Loucy (cell line): ENCODE data around the gene LPP.

Experiments
- H2AFZ ChIP-seq: fragments of 200-600 bp; sonication (generic); 2 replicates; pipeline ENCODE4 v1.6.0; 2016; ENCODE audit warnings: antibody characterized with exemption, mild to moderate bottlenecking, low read length, moderate library complexity
- H3F3A ChIP-seq: fragments of 200-600 bp; 2 replicates; pipeline ENCODE4 v1.6.0; 2016; ENCODE audit warnings: antibody characterized with exemption, low read depth, mild to moderate bottlenecking
- H3K27me3 ChIP-seq: fragments of 200-600 bp; sonication (generic); 2 replicates; pipeline ENCODE4 v1.6.1; 2014; ENCODE audit warnings: low read length, mild to moderate bottlenecking; ENCODE audit not compliant: insufficient read depth, poor library complexity, severe bottlenecking
- H3K36me3 ChIP-seq: fragments of 200-600 bp; sonication (generic); 2 replicates; pipeline ENCODE4 v1.6.1; 2016; ENCODE audit warnings: low read length; ENCODE audit not compliant: insufficient read depth
- H3K4me1 ChIP-seq: fragments of 200-600 bp; sonication (generic); 2 replicates; pipeline ENCODE4 v1.5.1; 2014; ENCODE audit warnings: low read length, mild to moderate bottlenecking; ENCODE audit not compliant: insufficient read depth, poor library complexity, severe bottlenecking
- H3K4me2 ChIP-seq: fragments of 200-600 bp; sonication (generic); 2 replicates; pipeline ENCODE4 v1.6.0; 2014; ENCODE audit warnings: antibody characterized with exemption, low read length, low read depth, mild to moderate bottlenecking; ENCODE audit not compliant: poor library complexity, severe bottlenecking
- H3K4me3 ChIP-seq: fragments of 200-600 bp; sonication (generic); 2 replicates; pipeline ENCODE4 v1.5.1; 2014; ENCODE audit warnings: low read length, mild to moderate bottlenecking, mixed read lengths; ENCODE audit not compliant: poor library complexity, severe bottlenecking
- H3K79me2 ChIP-seq: fragments of 200-600 bp; sonication (generic); 2 replicates; pipeline ENCODE4 v1.6.1; 2014; ENCODE audit warnings: low read length; ENCODE audit not compliant: insufficient read depth
- H3K9ac ChIP-seq: fragments of 200-600 bp; sonication (generic); 2 replicates; pipeline ENCODE4 v1.6.0; 2014; ENCODE audit warnings: mild to moderate bottlenecking, low read depth, low read length, moderate library complexity; ENCODE audit not compliant: poor library complexity, severe bottlenecking
- H3K9me2 ChIP-seq: fragments of 200-600 bp; sonication (generic); replicated peaks from 2 replicates; pipeline ENCODE4 v1.6.1; 2016; ENCODE audit warnings: low read depth, low read length, mixed read lengths
- H3K9me3 ChIP-seq: fragments of 200-600 bp; sonication (generic); 2 replicates; pipeline ENCODE4 v1.6.1; 2014; ENCODE audit warnings: mild to moderate bottlenecking, antibody characterized with exemption, low read length, low read depth; ENCODE audit not compliant: insufficient read depth
- H4K20me1 ChIP-seq: fragments of 200-600 bp; sonication (generic); 2 replicates; pipeline ENCODE4 v1.6.0; 2014; ENCODE audit warnings: antibody characterized with exemption, low read length, mild to moderate bottlenecking; ENCODE audit not compliant: insufficient read depth, poor library complexity, severe bottlenecking
- EZH2phosphoT487 ChIP-seq: fragments of 200-600 bp; IDR thresholded peaks from 2 replicates; pipeline ENCODE4 v1.6.1; 2018; ENCODE audit warnings: antibody characterized with exemption, mild to moderate bottlenecking, moderate library complexity, borderline replicate concordance
- TF ChIP-seq, protein P1 (sequence below): fragments of 200-600 bp; sonication (generic); conservative IDR thresholded peaks from 2 replicates; pipeline ENCODE4 v1.5.1; 2014; ENCODE audit warnings: mild to moderate bottlenecking, antibody characterized with exemption, low read length

LPP gene

GRCh38 chr3:188842639-188843038, 688.7 kb downstream of the LPP start:
- Histone ChIP-seq H3K9me2 (no peaks in the 10 kb centered on the region), H3K27me3 (no peaks in the 10 kb centered on the region), H3K4me3 (no peak overlapping the region), H3K4me1 (no peaks in the 10 kb centered on the region), H3F3A (no peaks in the 10 kb centered on the region), H3K9ac (no peak overlapping the region), H3K36me3 (no peaks in the 10 kb centered on the region), H3K4me2 (no peak overlapping the region), H3K9me3 (no peaks in the 10 kb centered on the region), H4K20me1 (no peaks in the 10 kb centered on the region), H2AFZ (no peak overlapping the region), H3K79me2 (no peaks in the 10 kb centered on the region)
- TF ChIP-seq EZH2phosphoT487, result no peak
- TF ChIP-seq, protein P1, sequence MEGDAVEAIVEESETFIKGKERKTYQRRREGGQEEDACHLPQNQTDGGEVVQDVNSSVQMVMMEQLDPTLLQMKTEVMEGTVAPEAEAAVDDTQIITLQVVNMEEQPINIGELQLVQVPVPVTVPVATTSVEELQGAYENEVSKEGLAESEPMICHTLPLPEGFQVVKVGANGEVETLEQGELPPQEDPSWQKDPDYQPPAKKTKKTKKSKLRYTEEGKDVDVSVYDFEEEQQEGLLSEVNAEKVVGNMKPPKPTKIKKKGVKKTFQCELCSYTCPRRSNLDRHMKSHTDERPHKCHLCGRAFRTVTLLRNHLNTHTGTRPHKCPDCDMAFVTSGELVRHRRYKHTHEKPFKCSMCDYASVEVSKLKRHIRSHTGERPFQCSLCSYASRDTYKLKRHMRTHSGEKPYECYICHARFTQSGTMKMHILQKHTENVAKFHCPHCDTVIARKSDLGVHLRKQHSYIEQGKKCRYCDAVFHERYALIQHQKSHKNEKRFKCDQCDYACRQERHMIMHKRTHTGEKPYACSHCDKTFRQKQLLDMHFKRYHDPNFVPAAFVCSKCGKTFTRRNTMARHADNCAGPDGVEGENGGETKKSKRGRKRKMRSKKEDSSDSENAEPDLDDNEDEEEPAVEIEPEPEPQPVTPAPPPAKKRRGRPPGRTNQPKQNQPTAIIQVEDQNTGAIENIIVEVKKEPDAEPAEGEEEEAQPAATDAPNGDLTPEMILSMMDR, result no peak

- H3K4me2 ChIP-seq, result no peak overlapping the region
- no peak overlapping the region for H3K4me3 ChIP-seq
- no peaks in the 10 kb centered on the region for H4K20me1 ChIP-seq
- no peaks in the 10 kb centered on the region for H3K79me2 ChIP-seq
- no peaks in the 10 kb centered on the region for H3F3A ChIP-seq
- H3K4me1 ChIP-seq, result no peaks in the 10 kb centered on the region
- no peaks in the 10 kb centered on the region for H3K27me3 ChIP-seq
- H3K9me2 ChIP-seq, result no peaks in the 10 kb centered on the region
- H3K36me3 ChIP-seq, result no peaks in the 10 kb centered on the region
- no peak overlapping the region for H2AFZ ChIP-seq
- no peak overlapping the region for H3K9ac ChIP-seq
- TF ChIP-seq EZH2phosphoT487, result no peak
- TF ChIP-seq, protein P1, result no peak
- no peaks in the 10 kb centered on the region for H3K9me3 ChIP-seq
These were observed 690.1 kb downstream of the LPP start for GRCh38 chr3:188844096-188844495.

GRCh38 chr3:188845514-188845913, 691.6 kb downstream of the LPP start:
- Histone ChIP-seq H3K27me3 (no peaks in the 10 kb centered on the region), H3K9ac (no peak overlapping the region), H3K79me2 (no peaks in the 10 kb centered on the region), H3K4me1 (no peaks in the 10 kb centered on the region), H3K9me2 (no peaks in the 10 kb centered on the region), H2AFZ (no peak overlapping the region), H3F3A (no peaks in the 10 kb centered on the region), H4K20me1 (no peaks in the 10 kb centered on the region), H3K36me3 (no peaks in the 10 kb centered on the region), H3K4me3 (no peak overlapping the region), H3K9me3 (no peaks in the 10 kb centered on the region), H3K4me2 (no peak overlapping the region)
- TF ChIP-seq, protein P1, result no peak
- no peak for TF ChIP-seq EZH2phosphoT487
